Islet precursor cell (in vitro differentiated cells): ENCODE data around the gene OARD1.
A peak's percentile ranks its signal among the peaks of the same experiment; 100 is the strongest.

Experiments
- DNase-seq: peaks from one replicate; pipeline ENCODE4 v3.0.0-alpha.2; 2018

Gene OARD1

GRCh38 chr6:41074692-41075436, 2.7 kb upstream of the OARD1 start:
- DNase-seq, result no peak

DNA sequence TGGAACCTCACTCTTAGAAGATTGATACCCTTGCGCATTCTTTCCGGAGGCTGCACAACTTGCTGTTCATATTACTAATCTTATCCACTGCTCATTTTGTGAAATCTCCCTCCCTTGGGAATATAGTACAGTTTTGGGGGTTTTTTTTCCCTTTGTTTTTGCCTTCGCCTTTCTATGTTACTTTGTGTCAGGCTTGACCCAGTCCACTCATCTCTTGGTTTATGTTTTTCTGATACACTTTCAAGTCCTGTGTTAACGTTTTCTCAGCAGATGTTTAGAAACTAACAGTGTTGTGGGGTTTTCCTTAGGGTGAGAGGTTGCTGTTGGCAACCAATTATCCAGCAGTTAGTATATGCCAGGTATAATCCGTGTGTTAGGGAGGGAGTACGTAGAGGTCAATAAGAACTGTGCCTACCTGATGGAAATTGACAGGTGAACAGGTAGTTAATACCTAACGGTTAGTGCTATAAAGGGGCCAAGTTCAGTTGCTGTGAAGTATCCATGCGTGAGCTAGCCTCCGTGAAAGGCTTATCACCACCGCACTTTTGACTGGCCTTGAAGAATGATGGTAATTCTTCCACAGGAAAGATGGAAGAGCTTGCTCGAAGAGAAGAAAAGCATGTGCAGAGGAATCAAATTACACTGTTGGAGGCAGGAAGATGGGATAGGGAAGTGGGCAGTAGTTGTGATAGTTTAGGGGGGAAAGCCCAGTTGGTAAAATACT, 2.0 kb upstream of the OARD1 start:
- DNase-seq, result no peak

- peak; percentile 95 for DNase-seq
Measured at GRCh38 chr6:41073203-41073967, 1.2 kb upstream of the OARD1 start.

GRCh38 chr6:41072836-41073202, 663 bp upstream of the OARD1 start, which contains the start of gene NFYA:
TSS of gene NFYA (plus strand) at chr6:41072974. CDS start at chr6:41079090, 6,116 bp downstream.
- DNase-seq, result no peak

DNA sequence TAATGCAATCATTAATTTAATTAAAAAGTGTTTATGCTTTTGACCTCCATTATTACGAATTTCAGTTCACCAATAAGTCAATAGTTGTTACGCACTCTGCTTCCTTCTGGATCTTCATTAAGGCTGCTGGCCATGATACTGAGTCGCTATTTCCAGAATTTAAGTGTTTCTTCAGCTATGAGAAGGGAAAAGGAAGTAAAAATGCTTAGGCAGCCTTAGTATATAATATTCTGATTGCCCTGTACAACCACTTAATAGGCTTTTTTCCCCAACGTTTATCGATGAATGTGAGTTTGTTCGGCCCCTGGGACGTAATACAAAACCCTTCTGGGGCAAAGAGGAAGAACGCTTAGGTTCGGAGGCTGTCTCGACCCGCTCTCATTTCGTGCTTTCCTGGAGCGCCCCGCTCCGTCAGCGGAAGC, 644 bp downstream of the OARD1 start:
- DNase-seq, result no peak

- peak; percentile 74 for DNase-seq
Measured at GRCh38 chr6:41066867-41067304, 5.3 kb downstream of the OARD1 start.

- no peak for DNase-seq
Measured at GRCh38 chr6:41065550-41066026, 6.6 kb downstream of the OARD1 start.

GRCh38 chr6:41064841-41065240, 7.3 kb downstream of the OARD1 start:
- DNase-seq, result no peak

- peak; percentile 32 for DNase-seq
Measured at GRCh38 chr6:41063884-41064285, 8.3 kb downstream of the OARD1 start.

DNA sequence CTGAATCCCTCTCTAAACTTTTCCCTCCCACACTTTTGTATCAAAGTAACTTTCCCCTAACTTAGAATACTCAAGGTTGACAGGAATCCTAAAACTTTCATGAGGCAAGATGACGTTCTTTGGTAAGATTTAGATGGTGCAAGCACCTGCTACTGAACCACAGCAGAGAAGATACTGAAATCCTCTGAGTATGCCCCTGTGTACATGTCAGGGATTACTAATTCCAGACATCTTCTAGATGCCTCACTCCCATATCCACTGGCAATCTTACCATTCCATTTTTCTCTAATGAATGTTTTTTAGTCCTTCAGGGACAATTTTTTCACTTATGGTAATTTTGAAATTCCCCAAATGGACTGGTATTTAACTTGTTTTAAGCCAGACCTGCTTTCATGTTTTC, 10.1 kb downstream of the OARD1 start:
- no peak for DNase-seq

- no peak for DNase-seq
Measured at GRCh38 chr6:41061196-41061726, 10.9 kb downstream of the OARD1 start.

DNA sequence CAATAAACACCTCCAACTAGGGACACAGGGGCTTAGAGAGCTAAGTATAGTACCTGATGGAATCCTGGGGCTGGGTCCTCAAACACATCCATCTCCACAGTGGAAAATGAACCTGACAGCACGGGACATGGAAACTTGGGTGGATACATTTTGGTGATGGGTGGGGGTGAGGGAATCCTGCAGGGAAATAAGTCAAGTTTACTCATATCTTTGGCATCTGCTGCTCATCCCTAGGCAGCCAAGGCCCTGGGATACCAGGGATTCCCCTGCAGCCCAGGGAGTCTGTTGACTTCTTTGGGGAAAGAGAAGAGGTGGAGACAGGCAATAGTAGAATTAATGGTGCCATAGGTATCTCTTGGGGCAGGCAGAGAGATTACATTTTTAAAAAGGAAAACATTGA, 12.6 kb downstream of the OARD1 start:
- DNase-seq, result peak; percentile 79

DNA sequence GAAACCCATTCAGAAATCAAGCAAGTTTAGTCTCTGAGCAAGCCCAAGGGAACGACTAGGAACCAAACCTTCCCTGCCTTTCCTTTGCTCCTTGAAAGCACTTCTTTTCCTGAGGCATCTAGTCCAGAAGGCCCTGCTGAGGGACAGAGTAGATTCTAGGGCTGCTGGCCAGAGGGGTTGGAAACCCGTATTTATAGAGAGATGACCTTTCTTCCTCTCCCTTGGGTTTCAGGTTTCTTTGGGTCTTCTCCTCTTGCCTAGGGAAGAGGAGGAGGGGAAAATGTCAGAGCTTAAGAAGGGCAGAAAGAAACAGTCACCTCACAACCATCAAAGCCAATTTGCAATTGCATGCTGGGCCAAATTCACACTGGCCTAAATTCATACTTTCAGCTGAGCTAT, 13.4 kb downstream of the OARD1 start:
- peak; percentile 27 for DNase-seq

DNA sequence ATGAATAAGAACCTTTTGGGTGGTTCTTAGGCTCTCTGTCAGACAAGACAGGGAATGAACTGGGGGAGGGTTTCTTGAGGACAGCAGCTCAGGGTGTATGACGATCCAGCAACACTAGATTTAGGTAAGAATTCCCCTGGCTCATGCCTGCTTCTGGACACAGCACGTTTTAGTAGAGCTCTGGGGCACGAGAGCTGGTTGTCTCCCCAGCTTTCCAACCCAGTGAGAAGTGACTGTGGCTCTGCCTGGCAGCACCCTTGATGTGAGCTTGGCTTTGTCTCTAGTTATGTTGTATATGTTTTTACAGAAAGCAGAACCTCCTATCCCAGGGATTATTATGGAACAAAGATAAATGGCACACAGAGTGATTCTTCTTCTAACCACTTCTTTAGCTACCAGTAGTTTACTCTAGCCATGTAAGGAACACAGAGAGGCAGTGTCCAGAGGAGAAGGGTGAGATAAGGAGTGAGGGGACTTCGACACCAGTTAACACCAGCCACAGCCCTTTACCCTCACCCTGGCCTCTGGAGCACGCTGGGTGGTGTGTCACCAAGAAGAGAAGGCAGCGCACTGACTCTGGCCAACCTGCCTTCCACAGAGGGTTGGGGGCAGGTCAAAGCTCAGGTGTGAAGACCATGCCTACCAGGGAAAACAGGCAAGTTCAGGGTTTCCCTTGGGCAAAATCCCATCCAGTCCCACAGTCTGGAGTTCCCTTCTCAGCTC, 15.2 kb downstream of the OARD1 start:
- DNase-seq, result peak; percentile 40

DNA sequence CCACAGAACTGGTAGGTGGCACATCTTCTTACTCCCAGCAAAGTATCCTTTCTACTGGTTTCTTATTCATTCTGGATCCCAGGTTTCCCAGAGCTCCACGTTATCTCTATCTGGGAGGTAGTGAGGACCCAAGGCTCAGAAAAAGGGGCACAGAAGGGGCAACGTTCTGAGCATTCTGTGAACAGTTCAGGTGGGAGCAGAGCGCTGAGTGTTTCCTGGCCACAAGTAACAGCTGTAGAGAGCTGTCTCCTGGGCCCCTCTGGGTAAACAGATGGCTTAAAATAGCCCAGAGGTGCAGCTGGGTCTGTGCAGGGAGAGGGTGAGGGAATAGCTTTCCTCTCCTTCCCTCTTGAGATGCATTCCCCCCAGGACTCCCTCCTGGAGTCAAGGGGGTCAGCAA, 17.0 kb downstream of the OARD1 start:
- no peak for DNase-seq

GRCh38 chr6:41054511-41054910, 17.6 kb downstream of the OARD1 start:
- DNase-seq, result peak; percentile 29

- peak; percentile 54 for DNase-seq
Measured at GRCh38 chr6:41053041-41053440, 19.1 kb downstream of the OARD1 start, which contains the start of gene APOBEC2. TSS of gene APOBEC2 (plus strand) at chr6:41053202. CDS start at chr6:41053348, 146 bp downstream.

GRCh38 chr6:41051873-41052272, 20.3 kb downstream of the OARD1 start:
- no peak for DNase-seq

DNA sequence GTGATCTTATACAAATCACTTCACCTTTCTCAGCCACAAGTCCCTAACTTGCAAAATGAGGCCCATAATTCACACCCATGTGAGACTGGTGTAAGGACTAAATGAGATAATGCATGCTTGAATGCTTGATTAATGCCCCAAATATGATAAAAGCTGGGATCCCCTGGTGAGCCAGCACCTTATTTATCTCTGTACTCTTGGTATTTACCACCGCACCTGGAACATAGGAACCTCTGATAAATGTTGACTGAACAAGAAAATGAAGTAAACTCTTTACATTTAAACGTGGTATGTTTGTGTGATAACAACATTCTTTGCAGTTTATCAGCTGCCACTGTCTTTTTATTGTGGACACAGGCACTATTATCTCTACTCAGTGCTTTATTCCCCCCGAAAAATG, 21.6 kb downstream of the OARD1 start:
- DNase-seq, result no peak

GRCh38 chr6:41049955-41050354, 22.2 kb downstream of the OARD1 start:
- DNase-seq, result peak; percentile 48

GRCh38 chr6:41049521-41049920, 22.6 kb downstream of the OARD1 start:
- DNase-seq, result peak; percentile 88
